ENCODE measurements around the gene NFYC.

The NFYC gene

DNA sequence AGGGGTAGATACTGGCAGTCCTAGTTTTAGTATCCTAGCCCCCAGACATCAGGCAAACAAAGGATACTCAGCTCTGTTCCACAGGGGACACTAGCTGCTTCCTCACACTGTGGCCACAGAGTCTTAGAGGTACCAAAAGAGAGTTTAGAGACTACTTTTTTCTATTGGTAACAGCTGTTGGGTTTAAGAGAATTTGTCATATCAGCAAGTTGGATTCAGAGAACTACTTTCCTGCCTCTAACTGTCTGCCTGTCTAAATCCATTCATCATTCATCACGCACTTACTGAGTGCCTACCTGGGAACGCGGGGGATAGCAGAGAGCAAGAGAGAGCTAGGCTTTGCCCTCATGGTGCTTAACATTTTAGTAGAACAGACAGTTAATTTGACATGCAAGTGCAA is 65.0 kb downstream of the NFYC start:
- Histone ChIP-seq H3K4me3 (ENCODE audit: insufficient read depth in 1 of 2, low read depth in 1 of 2, low read length in 2 of 2) (no peak overlapping the region), H2BK120ac (ENCODE audit: low read depth, low read length) (no peak overlapping the region), H3K4me1 (ENCODE audit: control insufficient read depth, insufficient read depth, low read depth, low read length) (peaks cover 2% of the 10 kb centered on the region)

DNA sequence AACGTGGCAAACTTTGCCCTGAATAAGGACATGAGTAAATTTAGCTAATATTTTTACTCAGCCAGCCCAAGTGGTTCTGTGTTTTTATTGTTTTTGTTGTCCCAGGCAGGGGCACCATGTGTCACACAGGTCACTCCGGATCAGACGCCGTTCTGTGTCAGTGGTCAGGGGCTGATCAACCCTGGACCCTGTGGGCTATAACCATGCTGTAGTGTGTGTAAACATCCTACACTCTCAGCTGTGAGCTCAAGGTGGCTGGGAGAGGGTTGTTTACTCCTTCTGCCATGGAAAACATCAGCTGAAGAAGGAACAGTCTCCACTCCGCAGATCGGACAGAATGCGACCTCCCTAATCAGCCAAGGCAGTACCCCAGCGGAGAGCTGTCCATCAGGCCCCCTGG is 65.6 kb downstream of the NFYC start:
- no peak overlapping the region for H3K4me2 ChIP-seq (ENCODE audit: low read length, poor library complexity, severe bottlenecking)
- 82% methylated on average over 7 of the region's 8 CpGs for WGBS
- H2BK5ac ChIP-seq (ENCODE audit: low read depth, low read length, poor library complexity, severe bottlenecking) = no peak overlapping the region
- no peak overlapping the region for H2AFZ ChIP-seq (ENCODE audit: low read depth, low read length)
- no peak overlapping the region for H3K23ac ChIP-seq (ENCODE audit: low read length in 2 of 2)
- H4K91ac ChIP-seq (ENCODE audit: low read length) = no peak overlapping the region
- H2AK5ac ChIP-seq (ENCODE audit: low read length, severe bottlenecking) = no peak overlapping the region
- no peak overlapping the region for H3K4ac ChIP-seq (ENCODE audit: low read depth in 1 of 2, low read length in 2 of 2)
- H3K27ac ChIP-seq (ENCODE audit: low read length, poor library complexity, severe bottlenecking) = no peak overlapping the region
- H3K27me3 ChIP-seq (ENCODE audit: control insufficient read depth in 1 of 2, insufficient read depth in 1 of 2, low read length in 2 of 2) = no peaks in the 10 kb centered on the region
- H3K4me3 ChIP-seq (ENCODE audit: insufficient read depth in 1 of 2, low read depth in 1 of 2, low read length in 2 of 2) = no peak overlapping the region
- H3K9me3 ChIP-seq (ENCODE audit: control insufficient read depth, low read length) = no peaks in the 10 kb centered on the region
- no peak overlapping the region for H2BK12ac ChIP-seq (ENCODE audit: low read length in 2 of 2)
- peaks cover 2% of the 10 kb centered on the region for H3K4me1 ChIP-seq (ENCODE audit: control insufficient read depth, insufficient read depth, low read depth, low read length)
- peaks cover 47 to 91% of the 10 kb centered on the region in 2 experiments for H3K36me3 ChIP-seq (ENCODE audit: control insufficient read depth in 1 of 2, insufficient read depth in 2 of 2, low read depth in 1 of 2, low read length in 2 of 2)
- no peak overlapping the region for H3K18ac ChIP-seq (ENCODE audit: low read depth in 1 of 2, low read length in 2 of 2)
- no peak for DNase-seq
- H3K14ac ChIP-seq (ENCODE audit: low read length in 2 of 2) = no peak overlapping the region
- no peak overlapping the region for H2BK120ac ChIP-seq (ENCODE audit: low read depth, low read length)
- H2BK15ac ChIP-seq (ENCODE audit: low read depth, poor library complexity, severe bottlenecking) = no peak overlapping the region
- no peak overlapping the region for H4K8ac ChIP-seq (ENCODE audit: low read length)
- H3K79me1 ChIP-seq (replicated peaks; ENCODE audit: low read length, poor library complexity, severe bottlenecking) = peaks cover 34% of the 10 kb centered on the region
- no peak overlapping the region for H3K9ac ChIP-seq (ENCODE audit: low read length)

More for the DNA sequence above, 65.0 kb downstream of the NFYC start:
- Histone ChIP-seq H3K27me3 (ENCODE audit: control insufficient read depth in 1 of 2, insufficient read depth in 1 of 2, low read length in 2 of 2) (no peaks in the 10 kb centered on the region), H3K4ac (ENCODE audit: low read depth in 1 of 2, low read length in 2 of 2) (no peak overlapping the region), H3K9me3 (ENCODE audit: control insufficient read depth, low read length) (no peaks in the 10 kb centered on the region), H3K18ac (ENCODE audit: low read depth in 1 of 2, low read length in 2 of 2) (no peak overlapping the region), H3K27ac (ENCODE audit: low read length, poor library complexity, severe bottlenecking) (no peak overlapping the region), H2AFZ (ENCODE audit: low read depth, low read length) (no peak overlapping the region), H2BK15ac (ENCODE audit: low read depth, poor library complexity, severe bottlenecking) (no peak overlapping the region), H2BK12ac (ENCODE audit: low read length in 2 of 2) (no peak overlapping the region), H3K9ac (ENCODE audit: low read length) (no peak overlapping the region), H3K36me3 (ENCODE audit: control insufficient read depth in 1 of 2, insufficient read depth in 2 of 2, low read depth in 1 of 2, low read length in 2 of 2) (peaks cover 46 to 91% of the 10 kb centered on the region in 2 experiments), H4K91ac (ENCODE audit: low read length) (no peak overlapping the region), H3K4me2 (ENCODE audit: low read length, poor library complexity, severe bottlenecking) (no peak overlapping the region), H3K79me1 (replicated peaks; ENCODE audit: low read length, poor library complexity, severe bottlenecking) (peaks cover 35% of the 10 kb centered on the region), H3K14ac (ENCODE audit: low read length in 2 of 2) (no peak overlapping the region), H3K23ac (ENCODE audit: low read length in 2 of 2) (no peak overlapping the region), H2BK5ac (ENCODE audit: low read depth, low read length, poor library complexity, severe bottlenecking) (no peak overlapping the region), H4K8ac (ENCODE audit: low read length) (no peak overlapping the region), H2AK5ac (ENCODE audit: low read length, severe bottlenecking) (no peak overlapping the region)
- WGBS = 92% methylated on average over 3 of the region's 3 CpGs
- no peak for DNase-seq

DNA sequence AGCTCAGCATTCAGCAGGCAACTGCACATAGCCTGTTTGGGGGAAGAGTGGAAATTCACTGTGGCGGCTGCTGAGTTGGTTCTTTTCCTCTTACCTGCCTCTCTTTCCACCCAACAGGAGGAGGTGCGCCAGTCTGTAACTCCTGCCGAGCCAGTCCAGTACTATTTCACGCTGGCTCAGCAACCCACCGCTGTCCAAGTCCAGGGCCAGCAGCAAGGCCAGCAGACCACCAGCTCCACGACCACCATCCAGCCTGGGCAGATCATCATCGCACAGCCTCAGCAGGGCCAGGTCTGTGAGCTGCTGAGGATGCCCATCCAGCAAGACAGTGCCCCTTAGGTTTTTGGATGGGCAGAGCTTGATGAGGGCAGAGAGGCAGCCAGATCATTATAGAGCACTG is 66.5 kb downstream of the NFYC start:
- H2AK5ac ChIP-seq (ENCODE audit: low read length, severe bottlenecking) = no peak overlapping the region
- DNase-seq = no peak
- H3K4me3 ChIP-seq (ENCODE audit: insufficient read depth in 1 of 2, low read depth in 1 of 2, low read length in 2 of 2) = no peak overlapping the region
- peaks cover 37% of the 10 kb centered on the region for H3K79me1 ChIP-seq (replicated peaks; ENCODE audit: low read length, poor library complexity, severe bottlenecking)
- no peak overlapping the region for H3K23ac ChIP-seq (ENCODE audit: low read length in 2 of 2)
- H3K14ac ChIP-seq (ENCODE audit: low read length in 2 of 2) = no peak overlapping the region
- H2BK120ac ChIP-seq (ENCODE audit: low read depth, low read length) = no peak overlapping the region
- no peaks in the 10 kb centered on the region for H3K27me3 ChIP-seq (ENCODE audit: control insufficient read depth in 1 of 2, insufficient read depth in 1 of 2, low read length in 2 of 2)
- no peak overlapping the region for H3K9ac ChIP-seq (ENCODE audit: low read length)
- H2BK5ac ChIP-seq (ENCODE audit: low read depth, low read length, poor library complexity, severe bottlenecking) = no peak overlapping the region
- no peak overlapping the region for H2AFZ ChIP-seq (ENCODE audit: low read depth, low read length)
- no peaks in the 10 kb centered on the region for H3K9me3 ChIP-seq (ENCODE audit: control insufficient read depth, low read length)
- 98% methylated on average over 7 of the region's 7 CpGs for WGBS
- no peak overlapping the region for H3K4me2 ChIP-seq (ENCODE audit: low read length, poor library complexity, severe bottlenecking)
- no peak overlapping the region for H4K91ac ChIP-seq (ENCODE audit: low read length)
- H2BK15ac ChIP-seq (ENCODE audit: low read depth, poor library complexity, severe bottlenecking) = no peak overlapping the region
- H3K4ac ChIP-seq (ENCODE audit: low read depth in 1 of 2, low read length in 2 of 2) = no peak overlapping the region
- peaks cover 2% of the 10 kb centered on the region for H3K4me1 ChIP-seq (ENCODE audit: control insufficient read depth, insufficient read depth, low read depth, low read length)
- peaks cover 53 to 92% of the 10 kb centered on the region in 2 experiments for H3K36me3 ChIP-seq (ENCODE audit: control insufficient read depth in 1 of 2, insufficient read depth in 2 of 2, low read depth in 1 of 2, low read length in 2 of 2)
- no peak overlapping the region for H3K27ac ChIP-seq (ENCODE audit: low read length, poor library complexity, severe bottlenecking)
- no peak overlapping the region for H3K18ac ChIP-seq (ENCODE audit: low read depth in 1 of 2, low read length in 2 of 2)
- H4K8ac ChIP-seq (ENCODE audit: low read length) = no peak overlapping the region
- no peak overlapping the region for H2BK12ac ChIP-seq (ENCODE audit: low read length in 2 of 2)

DNA sequence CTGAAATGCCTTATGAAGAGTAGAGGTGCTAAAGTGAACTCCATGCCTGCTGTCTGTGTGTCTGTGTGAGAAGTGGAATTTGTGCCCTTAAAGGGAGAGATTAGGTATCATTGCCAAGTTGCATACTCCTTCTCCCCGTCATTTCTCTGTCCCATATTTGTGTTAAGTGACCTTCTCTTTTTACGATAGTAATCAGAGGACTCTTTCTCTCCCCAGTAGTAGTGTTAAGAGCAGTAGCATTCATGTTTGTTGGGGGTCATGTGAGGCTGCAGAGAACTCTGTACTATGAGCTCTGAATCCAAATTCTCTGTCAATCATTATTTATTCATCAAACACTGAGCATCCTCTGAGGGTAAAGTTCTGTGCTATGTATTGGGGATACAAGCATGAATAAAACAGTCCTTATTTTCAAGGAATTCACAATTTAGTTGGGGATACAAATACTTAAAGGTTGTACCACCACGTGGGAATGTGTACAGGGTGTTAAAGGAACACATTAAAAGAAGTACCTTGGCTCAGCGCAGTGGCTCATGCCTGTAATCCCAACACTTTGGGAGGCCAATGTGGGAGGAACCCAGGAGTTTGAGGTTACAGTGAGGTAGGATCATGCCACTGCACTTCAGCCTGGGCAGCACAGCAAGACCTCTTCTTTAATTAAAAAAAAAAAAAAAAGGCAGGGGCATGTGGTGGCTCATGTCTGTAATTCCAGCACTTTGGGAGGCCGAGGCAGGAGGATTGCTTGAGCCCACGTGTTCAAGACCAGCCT is 67.3 kb downstream of the NFYC start:
- Histone ChIP-seq H2AFZ (ENCODE audit: low read depth, low read length) (no peak overlapping the region), H2BK5ac (ENCODE audit: low read depth, low read length, poor library complexity, severe bottlenecking) (no peak overlapping the region), H3K23ac (ENCODE audit: low read length in 2 of 2) (no peak overlapping the region), H3K9ac (ENCODE audit: low read length) (no peak overlapping the region), H3K4me1 (ENCODE audit: control insufficient read depth, insufficient read depth, low read depth, low read length) (peaks cover 2% of the 10 kb centered on the region), H3K9me3 (ENCODE audit: control insufficient read depth, low read length) (no peaks in the 10 kb centered on the region), H3K18ac (ENCODE audit: low read depth in 1 of 2, low read length in 2 of 2) (no peak overlapping the region), H3K4me2 (ENCODE audit: low read length, poor library complexity, severe bottlenecking) (no peak overlapping the region), H3K4me3 (ENCODE audit: insufficient read depth in 1 of 2, low read depth in 1 of 2, low read length in 2 of 2) (no peak overlapping the region), H2AK5ac (ENCODE audit: low read length, severe bottlenecking) (no peak overlapping the region), H3K27me3 (ENCODE audit: control insufficient read depth in 1 of 2, insufficient read depth in 1 of 2, low read length in 2 of 2) (no peaks in the 10 kb centered on the region), H3K27ac (ENCODE audit: low read length, poor library complexity, severe bottlenecking) (no peak overlapping the region), H2BK12ac (ENCODE audit: low read length in 2 of 2) (no peak overlapping the region), H4K91ac (ENCODE audit: low read length) (no peak overlapping the region), H2BK120ac (ENCODE audit: low read depth, low read length) (no peak overlapping the region), H3K14ac (ENCODE audit: low read length in 2 of 2) (no peak overlapping the region), H2BK15ac (ENCODE audit: low read depth, poor library complexity, severe bottlenecking) (no peak overlapping the region), H3K36me3 (ENCODE audit: control insufficient read depth in 1 of 2, insufficient read depth in 2 of 2, low read depth in 1 of 2, low read length in 2 of 2) (peaks cover 59 to 88% of the 10 kb centered on the region in 2 experiments), H4K8ac (ENCODE audit: low read length) (no peak overlapping the region), H3K4ac (ENCODE audit: low read depth in 1 of 2, low read length in 2 of 2) (no peak overlapping the region), H3K79me1 (replicated peaks; ENCODE audit: low read length, poor library complexity, severe bottlenecking) (peaks cover 37% of the 10 kb centered on the region)
- 97% methylated on average over 4 of the region's 6 CpGs for WGBS
- DNase-seq = no peak

Data from mesenchymal stem cell (in vitro differentiated cells and primary cell).